HCT116 (cell line): ENCODE results near the gene CADM3. TPM values are rescaled to one million over a fixed set of nuclear protein-coding genes. Genes with fewer than 3 reads are reported as not detected.

Source experiments
- ATAC-seq: fragments of 200-7000 bp; cut with Tn5 transposase; 2 replicates; pipeline ENCODE4 v1.9.1; 2020; ENCODE audit warnings: mild to moderate bottlenecking, moderate library complexity
- BruUV-seq: library from RNA; stranded (reverse); fragments of 400-500 nt; replicated peaks from 2 replicates; lab custom pipeline; 2021; lab: Mats Ljungman, UMichigan
- CTCF ChIA-PET: fragments of 300-600 bp; sonication (Branson Sonifier 250); formaldehyde crosslinking; loops from one replicate; lab custom pipeline; 2021; ENCODE audit warnings: antibody characterized with exemption; lab: Charles Lee
- POLR2A ChIA-PET: fragments of 300-600, 350-600 bp; sonication (Branson Sonifier 250); formaldehyde crosslinking; loops from one replicate; lab custom pipeline; 2021; ENCODE audit warnings: antibody characterized with exemption; lab: Charles Lee
- RAD21 ChIA-PET, 2 experiments: fragments of 300-600 bp; sonication (Branson Sonifier 250); formaldehyde crosslinking; loops; one replicate each; lab custom pipeline; 2023; ENCODE audit warnings: low total read pairs in 2 of 2; ENCODE audit not compliant: uncharacterized antibody in 2 of 2, unreplicated experiment in 2 of 2, low non-redundant PET in 1 of 2; lab: Charles Lee
- DNase-seq: peaks from one replicate; pipeline ENCODE4 v3.0.0-alpha.2; 2010; ENCODE audit warnings: low read depth, low spot score
- H2AFZ ChIP-seq: fragments of 200-600 bp; shearing (Covaris generic), sonication (generic); 2 replicates; pipeline ENCODE4 v1.6.1; 2017; ENCODE audit warnings: low read depth, mixed run types, mixed read lengths, antibody characterized with exemption, low read length; ENCODE audit not compliant: poor library complexity, severe bottlenecking
- H3K27ac ChIP-seq: 2 replicates; pipeline ENCODE4 v1.5.1; 2012; ENCODE audit warnings: low read depth, low read length
- H3K27me3 ChIP-seq: fragments of 200-600 bp; sonication (generic); 2 replicates; pipeline ENCODE4 v1.6.1; 2016; ENCODE audit warnings: mixed run types, low read length, mixed read lengths; ENCODE audit not compliant: insufficient read depth
- H3K36me3 ChIP-seq, 2 experiments: fragments of 200-500 bp in 1 of 2; fragments of 200-600 bp in 1 of 2; sonication (Bioruptor generic) in 1 of 2; sonication (generic) in 1 of 2; 2 replicates each; pipeline versions ENCODE4 v1.5.1 to v1.6.1; 2014 to 2016; ENCODE audit warnings: low read length in 2 of 2, inconsistent platforms in 1 of 2, mixed read lengths in 1 of 2, mixed run types in 1 of 2; ENCODE audit not compliant: insufficient read depth in 2 of 2, control insufficient read depth in 1 of 2
- H3K4me1 ChIP-seq, 2 experiments: fragments of 200-600 bp in 1 of 2; sonication (generic) in 1 of 2; 2 replicates each; pipeline versions ENCODE4 v1.5.1 to v1.6.1; 2012 to 2017; ENCODE audit warnings: low read length in 2 of 2, inconsistent platforms in 1 of 2, mild to moderate bottlenecking in 1 of 2, mixed read lengths in 1 of 2, mixed run types in 1 of 2, moderate library complexity in 1 of 2; ENCODE audit not compliant: insufficient read depth in 2 of 2, control insufficient read depth in 1 of 2
- H3K4me2 ChIP-seq: fragments of 200-600 bp; sonication (generic); 2 replicates; pipeline ENCODE4 v1.6.1; 2017; ENCODE audit warnings: mixed run types, low read length, mixed read lengths
- H3K4me3 ChIP-seq, 2 experiments: fragments of 200-600 bp in 1 of 2; sonication (generic) in 1 of 2; replicated peaks in 1 of 2; 2 replicates each; pipeline ENCODE4 v1.5.1; 2011 to 2016; ENCODE audit warnings: low read length in 2 of 2, control low read depth in 1 of 2, low read depth in 1 of 2, mild to moderate bottlenecking in 1 of 2, mixed read lengths in 1 of 2, mixed run types in 1 of 2
- H3K79me2 ChIP-seq: fragments of 200-600 bp; sonication (generic); 2 replicates; pipeline ENCODE4 v1.6.1; 2017; ENCODE audit warnings: mild to moderate bottlenecking, mixed run types, low read length, moderate library complexity, mixed read lengths; ENCODE audit not compliant: insufficient read depth
- H3K9ac ChIP-seq: fragments of 200-600 bp; sonication (generic); 2 replicates; pipeline ENCODE4 v1.6.1; 2016; ENCODE audit warnings: low read length, mixed read lengths
- H3K9me2 ChIP-seq: fragments of 200-600 bp; sonication (generic), shearing (Covaris generic); 2 replicates; pipeline ENCODE4 v1.6.1; 2017; ENCODE audit warnings: mixed run types, mild to moderate bottlenecking, moderate library complexity; ENCODE audit not compliant: insufficient read depth
- H3K9me3 ChIP-seq, 2 experiments: fragments of 200-500 bp in 1 of 2; fragments of 200-600 bp in 1 of 2; sonication (Bioruptor generic) in 1 of 2; sonication (generic) in 1 of 2; 2 replicates each; pipeline ENCODE4 v1.6.1; 2014 to 2017; ENCODE audit warnings: low read length in 2 of 2, mixed read lengths in 2 of 2, inconsistent platforms in 1 of 2, low read depth in 1 of 2, mild to moderate bottlenecking in 1 of 2, mixed run types in 1 of 2, moderate library complexity in 1 of 2; ENCODE audit not compliant: control insufficient read depth in 1 of 2, insufficient read depth in 1 of 2
- H4K20me1 ChIP-seq: fragments of 200-600 bp; sonication (generic), shearing (Covaris generic); 2 replicates; pipeline ENCODE4 v1.6.1; 2017; ENCODE audit warnings: mixed run types, mild to moderate bottlenecking, moderate library complexity; ENCODE audit not compliant: insufficient read depth
- CBX3 ChIP-seq: IDR thresholded peaks from 2 replicates; pipeline ENCODE4 v1.6.1; 2012; ENCODE audit warnings: low read depth
- CEBPB ChIP-seq: IDR thresholded peaks from 2 replicates; pipeline ENCODE4 v1.6.1; 2012; ENCODE audit warnings: low read depth
- ELF1 ChIP-seq: IDR thresholded peaks from 2 replicates; pipeline ENCODE4 v1.6.1; 2012; ENCODE audit warnings: low read depth, borderline replicate concordance
- EZH2phosphoT487 ChIP-seq: fragments of 200-600 bp; IDR thresholded peaks from 2 replicates; pipeline ENCODE4 v1.6.1; 2018; ENCODE audit warnings: antibody characterized with exemption, borderline replicate concordance
- FOSL1 ChIP-seq: IDR thresholded peaks from 2 replicates; pipeline ENCODE4 v1.6.1; 2012; ENCODE audit warnings: low read depth
- POLR2AphosphoS5 ChIP-seq: IDR thresholded peaks from 2 replicates; pipeline ENCODE4 v1.6.1; 2011; ENCODE audit warnings: mild to moderate bottlenecking, low read depth, low read length, moderate library complexity
- RAD21 ChIP-seq: IDR thresholded peaks from 2 replicates; pipeline ENCODE4 v1.6.1; 2012; ENCODE audit warnings: low read depth, mild to moderate bottlenecking
- REST ChIP-seq: IDR thresholded peaks from 2 replicates; pipeline ENCODE4 v1.6.1; 2012; ENCODE audit warnings: low read depth
- SRF ChIP-seq: IDR thresholded peaks from 2 replicates; pipeline ENCODE4 v1.6.1; 2012; ENCODE audit warnings: low read depth
- ZFX ChIP-seq: fragments of 450-650 bp; IDR thresholded peaks from 2 replicates; pipeline ENCODE4 v1.6.1; 2017
- intact Hi-C: fragments of 100-400 bp; cut with micrococcal nuclease; formaldehyde crosslinking; loops from 2 replicates; pipeline ENCODE4 v1.10.0; 2022
- total RNA-seq: library from RNA; stranded (reverse); gene quantifications from one replicate; pipeline ENCODE4 v1.2.1, GENCODE V29; 2021; ENCODE audit not compliant: unreplicated experiment
- TF ChIP-seq, protein P1 (sequence below): IDR thresholded peaks from 2 replicates; pipeline ENCODE4 v1.6.1; 2012
- TF ChIP-seq, protein P2 (sequence below): IDR thresholded peaks from 2 replicates; pipeline ENCODE4 v1.6.1; 2011; ENCODE audit warnings: mild to moderate bottlenecking, low read length, moderate library complexity; ENCODE audit not compliant: insufficient replicate concordance; ENCODE audit errors: extremely low read depth

Gene CADM3
- total RNA-seq, 1 experiment from 2014 or later: not detected

DNA sequence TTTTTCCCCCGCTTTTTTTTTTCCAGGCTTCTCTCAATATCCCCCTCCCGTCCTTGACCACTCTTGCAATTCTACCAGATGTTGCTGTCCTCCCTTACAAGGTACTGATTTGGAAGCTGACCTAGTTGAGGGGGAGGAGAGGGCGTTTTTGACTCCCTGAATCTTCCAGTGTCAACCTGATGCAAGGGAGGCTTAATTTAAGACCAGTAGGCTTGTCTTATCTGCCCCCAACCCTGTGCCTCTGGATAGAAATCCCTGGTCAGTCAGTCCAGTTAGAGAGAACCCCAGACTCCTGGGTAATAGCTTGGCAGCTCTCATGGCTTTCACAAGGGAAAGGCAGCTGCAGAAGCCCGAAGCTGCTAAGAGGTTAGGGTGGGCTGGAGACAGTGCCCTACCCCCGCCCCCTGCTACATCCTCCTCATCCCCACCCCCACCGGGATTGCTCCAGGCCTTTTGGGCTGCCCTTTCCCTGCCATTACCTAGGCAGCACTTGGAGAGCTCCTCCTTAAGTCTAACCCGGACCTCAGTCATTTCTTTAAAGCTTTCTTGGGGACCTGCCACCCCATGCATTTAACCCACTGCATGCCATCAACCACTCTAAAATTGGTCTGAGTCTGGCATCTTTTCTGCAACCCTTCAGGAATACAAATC is 36.9 kb downstream of the CADM3 start:
- no TSS peak for BruUV-seq
- H2AFZ ChIP-seq: no peak overlapping the region
- H3K9ac ChIP-seq: no peak overlapping the region
- TF ChIP-seq, protein P1, sequence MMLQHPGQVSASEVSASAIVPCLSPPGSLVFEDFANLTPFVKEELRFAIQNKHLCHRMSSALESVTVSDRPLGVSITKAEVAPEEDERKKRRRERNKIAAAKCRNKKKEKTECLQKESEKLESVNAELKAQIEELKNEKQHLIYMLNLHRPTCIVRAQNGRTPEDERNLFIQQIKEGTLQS: no peak
- no peak for TF ChIP-seq POLR2AphosphoS5
- TF ChIP-seq REST: no peak
- TF ChIP-seq CBX3: no peak
- TF ChIP-seq EZH2phosphoT487: no peak
- TF ChIP-seq, protein P2, sequence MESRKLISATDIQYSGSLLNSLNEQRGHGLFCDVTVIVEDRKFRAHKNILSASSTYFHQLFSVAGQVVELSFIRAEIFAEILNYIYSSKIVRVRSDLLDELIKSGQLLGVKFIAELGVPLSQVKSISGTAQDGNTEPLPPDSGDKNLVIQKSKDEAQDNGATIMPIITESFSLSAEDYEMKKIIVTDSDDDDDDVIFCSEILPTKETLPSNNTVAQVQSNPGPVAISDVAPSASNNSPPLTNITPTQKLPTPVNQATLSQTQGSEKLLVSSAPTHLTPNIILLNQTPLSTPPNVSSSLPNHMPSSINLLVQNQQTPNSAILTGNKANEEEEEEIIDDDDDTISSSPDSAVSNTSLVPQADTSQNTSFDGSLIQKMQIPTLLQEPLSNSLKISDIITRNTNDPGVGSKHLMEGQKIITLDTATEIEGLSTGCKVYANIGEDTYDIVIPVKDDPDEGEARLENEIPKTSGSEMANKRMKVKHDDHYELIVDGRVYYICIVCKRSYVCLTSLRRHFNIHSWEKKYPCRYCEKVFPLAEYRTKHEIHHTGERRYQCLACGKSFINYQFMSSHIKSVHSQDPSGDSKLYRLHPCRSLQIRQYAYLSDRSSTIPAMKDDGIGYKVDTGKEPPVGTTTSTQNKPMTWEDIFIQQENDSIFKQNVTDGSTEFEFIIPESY: no peak
- no peak for TF ChIP-seq ELF1
- TF ChIP-seq CEBPB: no peak
- TF ChIP-seq SRF: no peak
- no peak for TF ChIP-seq RAD21
- TF ChIP-seq FOSL1: no peak
- no peak for TF ChIP-seq ZFX
- no peaks in the 10 kb centered on the region for H4K20me1 ChIP-seq
- no peak for ATAC-seq
- ChIA-PET POLR2A (no interaction called here), CTCF (interaction anchor here (1.2 to 2.6 kb wide), 3 partner anchors 10 to 799 kb away, joined by 3 to 9 read pairs (median 5); no protein-coding TSS in a partner anchor), RAD21 (no interaction called here)
- no peaks in the 10 kb centered on the region for H3K79me2 ChIP-seq
- no peak overlapping the region for H3K27ac ChIP-seq
- no peak overlapping the region for H3K4me3 ChIP-seq
- H3K9me2 ChIP-seq: no peaks in the 10 kb centered on the region
- no peaks in the 10 kb centered on the region for H3K9me3 ChIP-seq
- H3K27me3 ChIP-seq: peaks cover 34% of the 10 kb centered on the region
- intact Hi-C loops: no loop called here
- H3K4me1 ChIP-seq: no peaks in the 10 kb centered on the region
- no peak for DNase-seq
- H3K36me3 ChIP-seq: no peaks in the 10 kb centered on the region
- no peak overlapping the region for H3K4me2 ChIP-seq
